K562 (cell line): ENCODE measurements around the gene SHISA6.

Experiments
- EP300 ChIP-seq: IDR thresholded peaks from 2 replicates; pipeline ENCODE4 v1.6.1; 2012; ENCODE audit warnings: low read length, improper control_type of control experiment
- KLF16 ChIP-seq: IDR thresholded peaks from 2 replicates; pipeline ENCODE4 v1.6.1; 2016; ENCODE audit warnings: antibody characterized with exemption

- TF ChIP-seq KLF16: no peak
- TF ChIP-seq EP300: no peak
Observed at GRCh38 chr17:11366272-11366850, 125.3 kb downstream of the SHISA6 start.
